Measurements from ENCODE around the gene TBC1D16.
"Not testable (repeated sequence)": the region's sequence is repeated elsewhere in the genome, so short reads cannot be mapped to it uniquely, and the experiment has no call there.

Gene TBC1D16

DNA sequence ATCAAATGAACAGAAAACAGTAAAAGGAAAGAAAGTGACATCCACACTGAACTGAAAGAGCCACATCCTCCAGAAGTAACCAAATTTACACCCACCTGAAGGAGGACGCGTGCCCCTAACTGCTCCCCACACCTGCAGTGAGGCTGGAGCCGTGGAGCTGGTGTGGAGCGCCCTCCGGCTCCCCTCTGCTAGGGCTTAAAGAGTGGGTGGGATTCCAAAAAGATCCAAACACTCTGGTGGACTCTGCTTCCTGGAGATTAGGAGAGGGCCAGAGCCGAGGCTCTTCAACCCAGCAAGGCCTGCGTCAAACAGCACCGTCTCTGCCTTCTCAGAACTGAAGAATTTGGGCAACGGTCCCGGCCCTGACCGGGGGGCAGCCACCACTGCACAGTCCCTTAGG is 16.0 kb upstream of the TBC1D16 start:
- TF ChIP-seq, protein P1, sequence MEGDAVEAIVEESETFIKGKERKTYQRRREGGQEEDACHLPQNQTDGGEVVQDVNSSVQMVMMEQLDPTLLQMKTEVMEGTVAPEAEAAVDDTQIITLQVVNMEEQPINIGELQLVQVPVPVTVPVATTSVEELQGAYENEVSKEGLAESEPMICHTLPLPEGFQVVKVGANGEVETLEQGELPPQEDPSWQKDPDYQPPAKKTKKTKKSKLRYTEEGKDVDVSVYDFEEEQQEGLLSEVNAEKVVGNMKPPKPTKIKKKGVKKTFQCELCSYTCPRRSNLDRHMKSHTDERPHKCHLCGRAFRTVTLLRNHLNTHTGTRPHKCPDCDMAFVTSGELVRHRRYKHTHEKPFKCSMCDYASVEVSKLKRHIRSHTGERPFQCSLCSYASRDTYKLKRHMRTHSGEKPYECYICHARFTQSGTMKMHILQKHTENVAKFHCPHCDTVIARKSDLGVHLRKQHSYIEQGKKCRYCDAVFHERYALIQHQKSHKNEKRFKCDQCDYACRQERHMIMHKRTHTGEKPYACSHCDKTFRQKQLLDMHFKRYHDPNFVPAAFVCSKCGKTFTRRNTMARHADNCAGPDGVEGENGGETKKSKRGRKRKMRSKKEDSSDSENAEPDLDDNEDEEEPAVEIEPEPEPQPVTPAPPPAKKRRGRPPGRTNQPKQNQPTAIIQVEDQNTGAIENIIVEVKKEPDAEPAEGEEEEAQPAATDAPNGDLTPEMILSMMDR (IDR thresholded peaks at IDR 0.05; ENCODE audit: low read depth, low read length): no peak
- no peak overlapping the region for H3K4me3 ChIP-seq (replicated peaks in 1 of 2; ENCODE audit: low read depth in 2 of 2, low read length in 2 of 2)
- DNase-seq (ENCODE audit: low read depth in 2 of 2): no peak

DNA sequence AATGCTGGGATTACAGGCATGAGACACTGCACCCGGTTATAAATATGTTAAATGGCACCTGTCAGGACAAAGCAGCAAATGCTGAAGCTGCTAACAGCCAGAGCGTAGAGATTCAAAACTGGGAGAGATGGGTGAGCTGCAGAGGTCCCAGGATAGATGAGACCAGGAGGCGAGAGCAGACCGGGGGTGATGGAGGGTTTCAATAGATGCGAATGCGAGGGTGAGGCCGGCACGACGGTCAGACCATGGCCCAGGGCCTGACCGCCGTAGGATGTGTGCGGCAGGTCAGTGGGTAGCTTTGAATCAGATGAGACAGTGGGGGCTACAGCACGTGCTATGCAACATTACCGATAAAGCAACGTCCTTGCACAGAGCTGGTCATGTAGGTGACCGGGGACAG is 15.0 kb upstream of the TBC1D16 start:
- DNase-seq (ENCODE audit: low read depth in 2 of 2): no peak
- no peak overlapping the region for H3K4me3 ChIP-seq (replicated peaks in 1 of 2; ENCODE audit: low read depth in 2 of 2, low read length in 2 of 2)
- TF ChIP-seq, protein P1 (IDR thresholded peaks at IDR 0.05; ENCODE audit: low read depth, low read length): no peak

DNA sequence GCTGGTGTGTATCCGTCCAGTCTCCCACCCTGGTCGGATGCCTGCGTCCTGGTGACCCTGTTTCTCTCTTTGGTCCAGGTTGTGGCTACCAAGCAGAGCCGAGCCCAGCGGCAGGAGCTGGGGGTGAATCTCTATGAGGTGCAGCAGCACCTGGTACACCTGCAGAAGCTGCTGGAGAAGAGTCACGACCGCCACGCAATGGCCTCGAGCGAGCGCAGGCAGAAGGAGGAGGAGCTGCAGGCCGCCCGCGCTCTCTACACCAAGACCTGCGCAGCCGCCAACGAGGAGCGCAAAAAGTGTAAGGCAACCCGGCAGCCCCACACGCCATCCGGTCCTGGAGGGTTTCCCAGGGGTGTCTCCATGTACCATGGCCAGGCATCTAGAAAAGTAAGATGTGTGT is 14.3 kb upstream of the TBC1D16 start:
- no peak overlapping the region for H3K4me3 ChIP-seq (replicated peaks in 1 of 2; ENCODE audit: low read depth in 2 of 2, low read length in 2 of 2)
- no peak for DNase-seq (ENCODE audit: low read depth in 2 of 2)
- TF ChIP-seq, protein P1 (IDR thresholded peaks at IDR 0.05; ENCODE audit: low read depth, low read length): no peak

DNA sequence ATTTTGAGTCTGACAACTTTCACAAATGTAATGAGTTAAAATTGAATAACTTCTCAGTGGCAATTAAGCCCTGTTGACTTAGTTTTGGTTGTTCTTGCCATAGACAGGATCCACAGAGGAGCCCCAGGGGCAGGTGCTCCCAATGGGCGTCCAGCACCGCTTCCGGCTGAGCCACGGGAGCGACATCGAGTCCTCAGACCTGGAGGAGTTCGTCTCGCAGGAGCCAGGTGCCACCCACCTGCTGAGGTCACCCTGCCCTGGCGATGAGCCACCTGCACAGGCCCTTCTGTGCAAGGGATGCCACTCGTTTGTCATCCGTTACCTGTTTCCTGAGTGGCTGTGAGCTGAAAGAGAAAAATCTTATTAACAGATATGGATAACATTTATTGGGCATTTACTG is 11.5 kb upstream of the TBC1D16 start:
- DNase-seq (ENCODE audit: low read depth in 2 of 2): no peak
- no peak overlapping the region for H3K4me3 ChIP-seq (replicated peaks in 1 of 2; ENCODE audit: low read depth in 2 of 2, low read length in 2 of 2)
- TF ChIP-seq, protein P1 (IDR thresholded peaks at IDR 0.05; ENCODE audit: low read depth, low read length): no peak

DNA sequence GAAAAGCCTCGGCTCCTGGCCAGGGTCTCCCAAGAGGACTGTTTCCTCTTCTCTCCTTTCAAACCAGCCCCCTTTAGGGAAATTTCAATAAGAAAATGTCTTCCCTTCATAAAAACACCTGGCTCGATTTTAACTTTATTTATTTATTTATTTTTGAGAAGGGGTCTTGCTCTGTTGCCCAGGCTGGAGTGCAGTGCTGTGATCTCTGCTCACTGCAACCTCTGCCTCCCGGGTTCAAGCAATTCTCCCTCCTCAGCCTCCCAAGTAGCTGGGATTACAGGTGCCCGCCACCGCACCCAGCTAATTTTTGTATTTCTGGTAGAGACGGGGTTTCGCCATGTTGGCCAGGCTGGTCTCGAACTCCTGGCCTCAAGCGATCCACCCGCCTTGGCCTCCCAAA is 11.0 kb upstream of the TBC1D16 start:
- not testable (repeated sequence) for H3K4me3 ChIP-seq (replicated peaks in 1 of 2; ENCODE audit: low read depth in 2 of 2, low read length in 2 of 2); DNase-seq (ENCODE audit: low read depth in 2 of 2)

DNA sequence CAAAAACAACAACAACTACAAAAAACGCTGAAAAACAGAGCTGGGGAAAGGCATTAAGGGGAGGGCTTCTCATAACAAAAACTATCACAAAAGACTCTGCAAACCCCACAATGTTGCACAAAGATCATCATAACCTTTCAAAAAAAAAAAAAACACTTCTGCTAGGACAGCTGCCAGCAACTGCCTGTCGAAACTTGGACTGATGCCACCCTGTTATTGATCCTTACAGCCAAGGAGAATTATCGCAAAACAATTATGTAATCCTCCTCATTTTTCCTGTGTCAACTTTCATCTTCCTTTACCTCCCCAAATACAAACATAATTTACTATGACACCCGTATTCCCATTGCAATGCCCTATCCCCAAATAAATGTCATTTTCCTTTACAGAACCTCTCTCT is 10.0 kb upstream of the TBC1D16 start:
- TF ChIP-seq, protein P1 (IDR thresholded peaks at IDR 0.05; ENCODE audit: low read depth, low read length): no peak
- no peak for DNase-seq (ENCODE audit: low read depth in 2 of 2)

DNA sequence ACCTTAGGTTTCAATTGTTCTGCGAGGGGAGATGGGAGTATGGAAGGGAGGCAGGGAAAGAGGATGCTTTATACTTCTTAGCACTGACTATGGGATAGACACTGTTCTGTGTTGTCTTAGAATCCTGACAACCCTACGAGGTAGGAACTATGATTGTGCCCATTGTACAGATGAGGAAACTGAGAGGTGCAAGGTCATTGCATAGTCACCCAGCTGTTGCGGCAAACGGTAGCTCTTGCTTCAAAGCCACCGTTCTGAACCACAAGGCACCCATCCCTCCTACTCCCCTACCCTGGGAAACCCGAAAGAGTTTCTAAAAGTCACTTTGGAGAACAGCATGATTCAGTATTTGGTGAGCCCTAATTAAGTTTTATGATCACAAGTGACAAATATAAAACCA is 8.3 kb upstream of the TBC1D16 start:
- no peak overlapping the region for H3K4me3 ChIP-seq (replicated peaks in 1 of 2; ENCODE audit: low read depth in 2 of 2, low read length in 2 of 2)
- TF ChIP-seq, protein P1 (IDR thresholded peaks at IDR 0.05; ENCODE audit: low read depth, low read length): no peak
- DNase-seq (ENCODE audit: low read depth in 2 of 2): no peak

More for the DNA sequence above, 10.0 kb upstream of the TBC1D16 start:
- H3K4me3 ChIP-seq (replicated peaks in 1 of 2; ENCODE audit: low read depth in 2 of 2, low read length in 2 of 2): no peak overlapping the region
